NCI-H446 (cell line): Measurements from ENCODE around the gene HAND2.

Source experiments
- DNase-seq, 2 experiments: peaks; one replicate each; lab custom pipeline; 2025; lab: John Stamatoyannopoulos, UW

The HAND2 gene

GRCh38 chr4:173520921-173521466 lies 9.0 kb downstream of the HAND2 start:
- DNase-seq: no peak

GRCh38 chr4:173519111-173520101 lies 10.6 kb downstream of the HAND2 start:
- DNase-seq: no peak

- no peak for DNase-seq
These were observed 11.5 kb downstream of the HAND2 start for GRCh38 chr4:173518425-173519102.

GRCh38 chr4:173517781-173518424 lies 12.1 kb downstream of the HAND2 start:
- DNase-seq: no peak

GRCh38 chr4:173516621-173517524 lies 13.2 kb downstream of the HAND2 start:
- DNase-seq: no peak

GRCh38 chr4:173515458-173515857 lies 14.6 kb downstream of the HAND2 start:
- no peak for DNase-seq

GRCh38 chr4:173514641-173515217 lies 15.3 kb downstream of the HAND2 start:
- no peak for DNase-seq

- DNase-seq: no peak
These were observed 16.4 kb downstream of the HAND2 start for GRCh38 chr4:173513651-173514050.

- DNase-seq: no peak
These were observed 18.2 kb downstream of the HAND2 start for GRCh38 chr4:173511787-173512361.

GRCh38 chr4:173509036-173510001 lies 20.7 kb downstream of the HAND2 start:
- no peak for DNase-seq

- no peak for DNase-seq
These were observed 21.5 kb downstream of the HAND2 start for GRCh38 chr4:173508386-173509035.

GRCh38 chr4:173507471-173508385 lies 22.3 kb downstream of the HAND2 start:
- DNase-seq: no peak

- DNase-seq: no peak
These were observed 23.3 kb downstream of the HAND2 start for GRCh38 chr4:173506597-173507211.

- DNase-seq: peak; percentile 44 to 59
These were observed 24.0 kb downstream of the HAND2 start for GRCh38 chr4:173505924-173506518.

GRCh38 chr4:173504181-173504503 lies 25.9 kb downstream of the HAND2 start:
- DNase-seq: peak in 1 of 2 experiments; percentile 67

- no peak for DNase-seq
These were observed 26.5 kb downstream of the HAND2 start for GRCh38 chr4:173503330-173504180.
